DMS114 treated with DMSO at 0.1 percent for 48 hours (cell line): Measurements from ENCODE around the gene ZNF511.

ENCODE experiments used
- DNase-seq: peaks from one replicate; lab custom pipeline; 2025; ENCODE audit not compliant: unreplicated experiment; lab: John Stamatoyannopoulos, UW

Gene ZNF511

GRCh38 chr10:133292919-133293809, 15.6 kb upstream of the ZNF511 start:
- DNase-seq, result no peak

GRCh38 chr10:133293810-133294119, 14.9 kb upstream of the ZNF511 start:
- DNase-seq, result no peak

GRCh38 chr10:133294189-133294588, 14.5 kb upstream of the ZNF511 start:
- DNase-seq, result no peak

GRCh38 chr10:133295426-133296320, 13.0 kb upstream of the ZNF511 start:
- no peak for DNase-seq

GRCh38 chr10:133297504-133297903, 11.2 kb upstream of the ZNF511 start:
- no peak for DNase-seq

- no peak for DNase-seq
These were observed 10.2 kb upstream of the ZNF511 start for GRCh38 chr10:133298466-133298865.

GRCh38 chr10:133299224-133299623, 9.5 kb upstream of the ZNF511 start:
- no peak for DNase-seq

- no peak for DNase-seq
These were observed 9.0 kb upstream of the ZNF511 start for GRCh38 chr10:133299738-133300137.

- no peak for DNase-seq
These were observed 6.5 kb upstream of the ZNF511 start for GRCh38 chr10:133302230-133302629.

GRCh38 chr10:133303206-133303605, 5.5 kb upstream of the ZNF511 start:
- no peak for DNase-seq

- DNase-seq, result no peak
These were observed 2.6 kb upstream of the ZNF511 start for GRCh38 chr10:133306097-133306476.

GRCh38 chr10:133306941-133307379, 1.8 kb upstream of the ZNF511 start:
- no peak for DNase-seq

- peak; percentile 32 for DNase-seq
These were observed 816 bp upstream of the ZNF511 start for GRCh38 chr10:133307776-133308420.

GRCh38 chr10:133309100-133309719, 496 bp downstream of the ZNF511 start:
- peak; percentile 72 for DNase-seq

- no peak for DNase-seq
These were observed 1.1 kb downstream of the ZNF511 start for GRCh38 chr10:133309720-133310398.

GRCh38 chr10:133310399-133310755, 1.7 kb downstream of the ZNF511 start:
- no peak for DNase-seq

GRCh38 chr10:133310789-133311188, 2.1 kb downstream of the ZNF511 start:
- no peak for DNase-seq

- DNase-seq, result no peak
These were observed 2.9 kb downstream of the ZNF511 start for GRCh38 chr10:133311570-133311969.

GRCh38 chr10:133312016-133312768, 3.5 kb downstream of the ZNF511 start:
- DNase-seq, result no peak

GRCh38 chr10:133312769-133313145, 4.0 kb downstream of the ZNF511 start:
- no peak for DNase-seq
